Natural killer cell treated with Interleukin-12 subunit alpha and Interleukin-12 subunit beta and Interleukin-15 and Interleukin-18, amount 100 ng/mL, for 72 hours (primary cell): ENCODE data around the gene ABCA4. TPM values are rescaled to one million over a fixed set of nuclear protein-coding genes. Genes with fewer than 3 reads are reported as not detected.
"Not testable (repeated sequence)": the region's sequence is repeated elsewhere in the genome, so short reads cannot be mapped to it uniquely, and the experiment has no call there.

Experiments
- ATAC-seq, 2 donors: fragments of 150-1000 bp; cut with Tn5 transposase in 1 of 2; sonication (Bioruptor Pico), chemical (Tn5 transposase) in 1 of 2; 2 replicates each; pipeline ENCODE4 v1.10.0; 2021
- DNase-seq: peaks from one replicate; pipeline ENCODE4 v3.0.0; 2022; ENCODE audit warnings: low spot score
- H3K27ac Mint-ChIP-seq, 2 donors: 1 replicate in 1 of 2; 2 replicates in 1 of 2; pipeline ENCODE4 v1.8.0; 2022; ENCODE audit warnings: mixed read lengths in 2 of 2, mild to moderate bottlenecking in 1 of 2, moderate library complexity in 1 of 2
- H3K27me3 Mint-ChIP-seq, 2 donors: 1 replicate in 1 of 2; 2 replicates in 1 of 2; pipeline ENCODE4 v1.8.0; 2022; ENCODE audit warnings: mixed read lengths in 2 of 2
- H3K36me3 Mint-ChIP-seq: one replicate; pipeline ENCODE4 v1.8.0; 2022; ENCODE audit warnings: mixed read lengths
- H3K4me1 Mint-ChIP-seq, 2 donors: 1 replicate in 1 of 2; 2 replicates in 1 of 2; pipeline ENCODE4 v1.8.0; 2022; ENCODE audit warnings: low read depth in 2 of 2, mixed read lengths in 2 of 2, mild to moderate bottlenecking in 1 of 2
- H3K4me3 Mint-ChIP-seq: one replicate; pipeline ENCODE4 v1.8.0; 2022; ENCODE audit warnings: mixed read lengths
- H3K9me3 Mint-ChIP-seq: 2 replicates; pipeline ENCODE4 v1.8.0; 2022; ENCODE audit warnings: mixed read lengths
- total RNA-seq, 2 donors: library from RNA; stranded (reverse); gene quantifications; one replicate each; pipeline ENCODE4 v1.2.3, GENCODE V29; 2022

Gene ABCA4
- total RNA-seq, result not detected

GRCh38 chr1:94120991-94121390 is at the start of gene ABCA4:
ABCA4 (minus strand) TSS chr1:94121148; CDS start chr1:94121045, 103 bp downstream.
- Mint-ChIP-seq H3K27me3 (peaks cover 7 to 26% of the 10 kb centered on the region in 2 donors), H3K27ac (no peak within 1 kb of the TSS), H3K4me1 (peaks cover 0 to 3% of the 10 kb centered on the region in 2 donors), H3K36me3 (no peaks in the 10 kb centered on the region), H3K4me3 (no peak within 1 kb of the TSS), H3K9me3 (no peaks in the 10 kb centered on the region)
- ATAC-seq, result no peak
- DNase-seq, result no peak

GRCh38 chr1:94169126-94169525 is 48.2 kb upstream of the ABCA4 start:
- Mint-ChIP-seq H3K36me3 (no peaks in the 10 kb centered on the region), H3K9me3 (no peaks in the 10 kb centered on the region), H3K27ac (no peak overlapping the region), H3K4me1 (no peaks in the 10 kb centered on the region), H3K4me3 (no peak overlapping the region), H3K27me3 (peaks cover 19 to 28% of the 10 kb centered on the region in 2 donors)
- ATAC-seq (no peak), DNase-seq (no peak)

DNA sequence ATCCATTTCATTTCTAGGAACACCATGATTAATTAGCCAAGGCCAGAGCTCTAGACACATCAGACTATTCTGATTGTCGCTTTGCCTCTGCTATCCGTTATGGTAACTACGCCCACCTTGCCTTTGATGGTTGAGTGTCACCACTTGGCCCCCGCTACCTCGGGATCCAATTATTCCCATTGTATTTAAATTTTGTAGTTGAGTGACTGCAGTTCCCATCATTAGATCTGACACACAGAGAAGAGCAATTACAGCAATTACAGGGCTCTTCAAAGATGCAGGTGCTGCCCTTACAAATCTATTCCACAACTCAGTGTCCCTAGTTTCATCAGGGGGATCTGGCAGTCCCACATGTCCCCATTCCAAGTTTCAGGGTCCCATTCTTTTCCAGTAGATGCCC is 44.9 kb upstream of the ABCA4 start:
- no peak for DNase-seq
- H3K4me1 Mint-ChIP-seq, result no peaks in the 10 kb centered on the region
- no peaks in the 10 kb centered on the region for H3K9me3 Mint-ChIP-seq
- H3K4me3 Mint-ChIP-seq, result no peak overlapping the region
- H3K36me3 Mint-ChIP-seq, result no peaks in the 10 kb centered on the region
- H3K27me3 Mint-ChIP-seq, result peaks cover 16 to 31% of the 10 kb centered on the region in 2 donors
- ATAC-seq, result no peak
- H3K27ac Mint-ChIP-seq, result no peak overlapping the region

DNA sequence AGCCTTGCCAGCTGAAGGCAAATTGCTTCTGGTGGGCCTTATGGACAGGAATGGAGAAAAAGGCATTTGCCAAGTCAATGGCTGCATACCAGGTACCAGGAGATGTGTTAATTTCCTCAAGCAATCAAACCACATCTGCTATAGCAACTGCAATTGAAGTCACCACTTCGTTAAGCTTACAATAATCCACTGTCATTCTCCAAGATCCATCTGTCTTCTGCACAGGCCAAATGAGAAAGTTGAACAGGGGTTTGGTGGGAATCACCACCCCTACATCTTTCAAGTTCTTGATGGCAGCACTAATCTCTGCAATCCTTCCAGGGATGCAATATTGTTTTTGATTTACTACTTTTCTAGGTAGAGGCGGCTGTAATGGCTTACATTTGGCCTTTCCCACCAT is 43.9 kb upstream of the ABCA4 start:
- H3K4me3 Mint-ChIP-seq, H3K9me3 Mint-ChIP-seq, DNase-seq, H3K27ac Mint-ChIP-seq, H3K36me3 Mint-ChIP-seq, ATAC-seq, H3K4me1 Mint-ChIP-seq: not testable (repeated sequence)
- peaks cover 18 to 34% of the 10 kb centered on the region in 2 donors for H3K27me3 Mint-ChIP-seq

- H3K27me3 Mint-ChIP-seq, result peaks cover 12 to 34% of the 10 kb centered on the region in 2 donors
- not testable (repeated sequence) for DNase-seq, H3K27ac Mint-ChIP-seq, ATAC-seq, H3K4me3 Mint-ChIP-seq, H3K9me3 Mint-ChIP-seq, H3K4me1 Mint-ChIP-seq, H3K36me3 Mint-ChIP-seq
Measured at GRCh38 chr1:94164121-94164520, 43.2 kb upstream of the ABCA4 start.

- H3K4me1 Mint-ChIP-seq, H3K4me3 Mint-ChIP-seq, H3K9me3 Mint-ChIP-seq, DNase-seq, H3K36me3 Mint-ChIP-seq, H3K27ac Mint-ChIP-seq, ATAC-seq: not testable (repeated sequence)
- H3K27me3 Mint-ChIP-seq, result peaks cover 10 to 32% of the 10 kb centered on the region in 2 donors
Measured at GRCh38 chr1:94163249-94163648, 42.3 kb upstream of the ABCA4 start.

GRCh38 chr1:94160811-94161210 is 39.9 kb upstream of the ABCA4 start:
- ATAC-seq (no peak), DNase-seq (no peak)
- Mint-ChIP-seq H3K36me3 (no peaks in the 10 kb centered on the region), H3K4me3 (no peak overlapping the region), H3K27ac (no peak overlapping the region), H3K9me3 (no peaks in the 10 kb centered on the region), H3K27me3 (peaks cover 8 to 39% of the 10 kb centered on the region in 2 donors), H3K4me1 (no peaks in the 10 kb centered on the region)

- Mint-ChIP-seq H3K4me3 (no peak overlapping the region), H3K27me3 (peaks cover 7 to 39% of the 10 kb centered on the region in 2 donors), H3K36me3 (no peaks in the 10 kb centered on the region), H3K27ac (no peak overlapping the region), H3K9me3 (no peaks in the 10 kb centered on the region), H3K4me1 (no peaks in the 10 kb centered on the region)
- no peak for DNase-seq
- ATAC-seq, result no peak
Measured at GRCh38 chr1:94156096-94156625, 35.2 kb upstream of the ABCA4 start.

DNA sequence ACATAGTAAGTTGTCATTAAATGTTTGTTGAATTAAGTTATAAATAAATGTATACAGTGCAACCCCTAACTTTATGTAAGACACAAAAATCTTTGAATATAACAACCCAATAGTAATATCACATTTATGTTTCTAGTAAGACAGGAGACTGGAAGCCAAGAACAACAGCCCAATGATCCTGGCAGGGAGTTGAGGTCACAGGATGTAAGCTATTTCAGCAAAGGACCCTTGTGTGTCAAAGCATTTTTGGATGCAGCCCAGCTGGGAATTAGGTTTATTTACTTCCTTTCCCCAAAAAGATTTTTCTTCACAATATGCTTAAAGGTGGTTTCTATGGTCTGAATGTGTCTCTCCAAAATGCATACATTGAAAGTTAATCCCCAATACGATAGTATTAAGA is 34.0 kb upstream of the ABCA4 start:
- Mint-ChIP-seq H3K27me3 (peaks cover 2 to 28% of the 10 kb centered on the region in 2 donors), H3K4me1 (no peaks in the 10 kb centered on the region), H3K27ac (no peak overlapping the region), H3K9me3 (no peaks in the 10 kb centered on the region), H3K36me3 (no peaks in the 10 kb centered on the region), H3K4me3 (no peak overlapping the region)
- ATAC-seq, result no peak
- DNase-seq, result no peak

DNA sequence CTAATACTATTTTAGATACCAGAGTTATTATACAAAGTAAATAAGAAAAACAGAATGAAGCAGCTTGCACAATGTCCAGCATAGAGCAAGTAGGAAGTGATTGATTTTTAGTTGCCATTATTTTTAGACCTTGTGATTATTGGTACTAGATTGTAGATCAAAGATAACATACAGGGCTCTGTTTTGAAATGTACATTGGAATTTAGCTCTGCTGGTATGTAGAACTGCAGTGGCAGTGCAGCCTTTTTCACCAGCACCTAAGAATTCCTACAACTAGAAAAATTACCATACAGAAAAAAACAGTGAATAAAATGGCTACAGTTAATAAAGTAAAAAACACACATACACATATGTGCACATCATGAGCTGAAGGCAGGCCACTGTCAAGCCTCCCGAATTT is 32.2 kb upstream of the ABCA4 start:
- Mint-ChIP-seq H3K27ac (no peak overlapping the region), H3K36me3 (no peaks in the 10 kb centered on the region), H3K4me1 (no peaks in the 10 kb centered on the region), H3K27me3 (peaks cover 2 to 15% of the 10 kb centered on the region in 2 donors), H3K9me3 (no peaks in the 10 kb centered on the region), H3K4me3 (no peak overlapping the region)
- ATAC-seq, result no peak
- DNase-seq, result no peak

GRCh38 chr1:94149166-94149565 is 28.2 kb upstream of the ABCA4 start:
- H3K27me3 Mint-ChIP-seq, result peaks cover 4 to 14% of the 10 kb centered on the region in 2 donors
- ATAC-seq, H3K4me3 Mint-ChIP-seq, DNase-seq, H3K4me1 Mint-ChIP-seq, H3K36me3 Mint-ChIP-seq, H3K9me3 Mint-ChIP-seq, H3K27ac Mint-ChIP-seq: not testable (repeated sequence)

DNA sequence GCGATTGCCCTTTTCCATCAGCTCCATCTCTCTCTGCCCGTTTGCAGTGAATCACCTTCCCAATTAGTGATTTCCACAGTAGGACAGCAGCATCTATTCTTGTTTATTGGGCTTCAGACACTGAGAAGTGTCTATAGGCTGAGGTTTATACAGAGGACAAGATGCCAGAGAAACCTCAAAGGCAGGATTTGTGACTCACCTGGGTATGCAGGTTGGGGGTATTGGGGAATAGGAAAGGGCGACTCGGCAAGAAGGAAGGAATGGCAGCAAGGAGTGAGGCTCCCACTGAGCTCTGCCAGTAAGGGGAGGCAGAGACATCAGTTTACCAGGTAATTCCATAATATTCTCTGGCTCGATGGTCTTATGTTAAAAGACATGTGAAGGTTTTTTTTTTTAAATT is 25.3 kb upstream of the ABCA4 start:
- DNase-seq (no peak), ATAC-seq (no peak)
- Mint-ChIP-seq H3K9me3 (no peaks in the 10 kb centered on the region), H3K4me1 (no peaks in the 10 kb centered on the region), H3K27me3 (peaks cover 4 to 6% of the 10 kb centered on the region in 2 donors), H3K36me3 (no peaks in the 10 kb centered on the region), H3K4me3 (no peak overlapping the region), H3K27ac (no peak overlapping the region)

GRCh38 chr1:94144836-94145235 is 23.9 kb upstream of the ABCA4 start:
- H3K4me3 Mint-ChIP-seq, result no peak overlapping the region
- H3K27me3 Mint-ChIP-seq, result peaks cover 4 to 6% of the 10 kb centered on the region in 2 donors
- ATAC-seq (no peak), DNase-seq (no peak)
- no peaks in the 10 kb centered on the region for H3K36me3 Mint-ChIP-seq
- H3K9me3 Mint-ChIP-seq, result no peaks in the 10 kb centered on the region
- H3K4me1 Mint-ChIP-seq, result no peaks in the 10 kb centered on the region
- no peak overlapping the region for H3K27ac Mint-ChIP-seq

GRCh38 chr1:94143809-94144176 is 22.8 kb upstream of the ABCA4 start:
- no peaks in the 10 kb centered on the region for H3K36me3 Mint-ChIP-seq
- H3K9me3 Mint-ChIP-seq, result no peaks in the 10 kb centered on the region
- no peak overlapping the region for H3K4me3 Mint-ChIP-seq
- no peak for DNase-seq
- no peak for ATAC-seq
- no peaks in the 10 kb centered on the region for H3K4me1 Mint-ChIP-seq
- peaks cover 6 to 12% of the 10 kb centered on the region in 2 donors for H3K27me3 Mint-ChIP-seq
- no peak overlapping the region for H3K27ac Mint-ChIP-seq

- ATAC-seq, result no peak
- H3K36me3 Mint-ChIP-seq, result no peaks in the 10 kb centered on the region
- DNase-seq, result no peak
- H3K4me3 Mint-ChIP-seq, result no peak overlapping the region
- H3K4me1 Mint-ChIP-seq, result no peaks in the 10 kb centered on the region
- H3K27ac Mint-ChIP-seq, result no peak overlapping the region
- H3K27me3 Mint-ChIP-seq, result peaks cover 6 to 14% of the 10 kb centered on the region in 2 donors
- no peaks in the 10 kb centered on the region for H3K9me3 Mint-ChIP-seq
Measured at GRCh38 chr1:94143173-94143808, 22.3 kb upstream of the ABCA4 start.
